OCI-LY1 (cell line): ENCODE data around the gene DNAJB14.

Experiments used
- H2AFZ ChIP-seq: fragments of 200-600 bp; sonication (generic), shearing (Covaris generic); 2 replicates; pipeline ENCODE4 v1.6.0; 2014; ENCODE audit warnings: antibody characterized with exemption, mild to moderate bottlenecking, low read length
- H3F3A ChIP-seq: fragments of 200-600 bp; sonication (generic), shearing (Covaris generic); 2 replicates; pipeline ENCODE4 v1.6.0; 2014; ENCODE audit warnings: mild to moderate bottlenecking, antibody characterized with exemption, low read length, moderate library complexity; ENCODE audit not compliant: insufficient read depth
- H3K27ac ChIP-seq: fragments of 200-600 bp; sonication (generic); 2 replicates; pipeline ENCODE4 v1.5.1; 2014; ENCODE audit warnings: low read length, mixed run types, mild to moderate bottlenecking, low read depth; ENCODE audit not compliant: poor library complexity, severe bottlenecking
- H3K27me3 ChIP-seq: fragments of 200-600 bp; sonication (generic); 2 replicates; pipeline ENCODE4 v1.6.0; 2014; ENCODE audit warnings: antibody characterized with exemption, mild to moderate bottlenecking, low read length, moderate library complexity; ENCODE audit not compliant: insufficient read depth
- H3K36me3 ChIP-seq: fragments of 200-600 bp; sonication (generic); 2 replicates; pipeline ENCODE4 v1.6.1; 2014; ENCODE audit warnings: mild to moderate bottlenecking, antibody characterized with exemption, low read length, moderate library complexity, mixed read lengths; ENCODE audit not compliant: insufficient read depth
- H3K4me1 ChIP-seq: fragments of 200-600 bp; sonication (generic); 2 replicates; pipeline ENCODE4 v1.5.1; 2014; ENCODE audit warnings: mild to moderate bottlenecking, low read length, moderate library complexity; ENCODE audit not compliant: insufficient read depth, severe bottlenecking
- H3K4me2 ChIP-seq: fragments of 200-600 bp; sonication (generic), shearing (Covaris generic); 2 replicates; pipeline ENCODE4 v1.6.1; 2014; ENCODE audit warnings: low read length
- H3K4me3 ChIP-seq: fragments of 200-600 bp; sonication (generic); 2 replicates; pipeline ENCODE4 v1.5.1; 2014; ENCODE audit warnings: low read length, low read depth, mild to moderate bottlenecking, mixed read lengths; ENCODE audit not compliant: poor library complexity, severe bottlenecking
- H3K79me2 ChIP-seq: fragments of 200-600 bp; shearing (Covaris generic); 2 replicates; pipeline ENCODE4 v1.6.1; 2016; ENCODE audit warnings: mixed run types, low read length, mixed read lengths; ENCODE audit not compliant: insufficient read depth
- H3K9ac ChIP-seq: fragments of 200-600 bp; sonication (generic), shearing (Covaris generic); 2 replicates; pipeline ENCODE4 v1.6.1; 2014; ENCODE audit warnings: mild to moderate bottlenecking, low read length, mixed read lengths
- H3K9me2 ChIP-seq: fragments of 200-600 bp; sonication (generic), shearing (Covaris generic); 2 replicates; pipeline ENCODE4 v1.6.1; 2014; ENCODE audit warnings: low read depth, mild to moderate bottlenecking, low read length, mixed read lengths
- H3K9me3 ChIP-seq: fragments of 200-600 bp; shearing (Covaris generic); 2 replicates; pipeline ENCODE4 v1.6.1; 2014; ENCODE audit warnings: low read length, mixed read lengths
- H4K20me1 ChIP-seq: fragments of 200-600 bp; sonication (generic), shearing (Covaris generic); 2 replicates; pipeline ENCODE4 v1.6.0; 2016; ENCODE audit warnings: mild to moderate bottlenecking, low read length; ENCODE audit not compliant: insufficient read depth
- CTCF ChIP-seq: fragments of 200-600 bp; sonication (generic), shearing (Covaris generic); IDR thresholded peaks from 2 replicates; pipeline ENCODE4 v1.5.1; 2017; ENCODE audit warnings: mild to moderate bottlenecking, antibody characterized with exemption, low read length, moderate library complexity, mixed read lengths
- EZH2 ChIP-seq: fragments of 200-600 bp; sonication (generic), shearing (Covaris generic); IDR thresholded peaks from 2 replicates; pipeline ENCODE4 v1.8.0; 2017; ENCODE audit warnings: borderline replicate concordance, mixed run types, mild to moderate bottlenecking, antibody characterized with exemption, low read length, moderate library complexity, mixed read lengths

The DNAJB14 gene

GRCh38 chr4:99876946-99877345, 69.5 kb downstream of the DNAJB14 start:
- peaks cover 35% of the 10 kb centered on the region for H3K36me3 ChIP-seq
- H3K4me2 ChIP-seq: no peak overlapping the region

GRCh38 chr4:99875071-99875470, 71.3 kb downstream of the DNAJB14 start:
- Histone ChIP-seq H3K79me2 (no peaks in the 10 kb centered on the region), H2AFZ (no peak overlapping the region), H3K9ac (no peak overlapping the region), H3K27me3 (no peaks in the 10 kb centered on the region), H3K4me2 (no peak overlapping the region), H3K9me3 (no peaks in the 10 kb centered on the region), H3F3A (no peaks in the 10 kb centered on the region), H3K36me3 (peaks cover 29% of the 10 kb centered on the region), H3K9me2 (no peaks in the 10 kb centered on the region), H3K27ac (no peak overlapping the region), H3K4me1 (no peaks in the 10 kb centered on the region), H3K4me3 (no peak overlapping the region), H4K20me1 (no peaks in the 10 kb centered on the region)
- TF ChIP-seq EZH2 (no peak), CTCF (no peak)

More at GRCh38 chr4:99876946-99877345, 69.5 kb downstream of the DNAJB14 start:
- no peak overlapping the region for H2AFZ ChIP-seq
- no peak overlapping the region for H3K4me3 ChIP-seq
- no peak overlapping the region for H3K9ac ChIP-seq
- no peaks in the 10 kb centered on the region for H3K27me3 ChIP-seq
- H3K27ac ChIP-seq: no peak overlapping the region
- H3K79me2 ChIP-seq: no peaks in the 10 kb centered on the region
- no peaks in the 10 kb centered on the region for H3K9me3 ChIP-seq
- H3K4me1 ChIP-seq: no peaks in the 10 kb centered on the region
- H3F3A ChIP-seq: no peaks in the 10 kb centered on the region
- no peaks in the 10 kb centered on the region for H4K20me1 ChIP-seq
- TF ChIP-seq CTCF: no peak
- TF ChIP-seq EZH2: no peak
- no peaks in the 10 kb centered on the region for H3K9me2 ChIP-seq

- Histone ChIP-seq H3F3A (no peaks in the 10 kb centered on the region), H3K4me1 (no peaks in the 10 kb centered on the region), H3K4me3 (no peak overlapping the region), H3K27me3 (no peaks in the 10 kb centered on the region), H4K20me1 (no peaks in the 10 kb centered on the region), H3K9me3 (no peaks in the 10 kb centered on the region), H2AFZ (no peak overlapping the region), H3K9ac (no peak overlapping the region), H3K27ac (no peak overlapping the region), H3K36me3 (peaks cover 36% of the 10 kb centered on the region), H3K4me2 (no peak overlapping the region), H3K79me2 (no peaks in the 10 kb centered on the region), H3K9me2 (no peaks in the 10 kb centered on the region)
- TF ChIP-seq CTCF: no peak
- TF ChIP-seq EZH2: no peak
Measured at GRCh38 chr4:99872570-99872969, 73.8 kb downstream of the DNAJB14 start.
